HT-29 (cell line): Measurements from ENCODE around the gene CACNA1C. TPM values are rescaled to one million over a fixed set of nuclear protein-coding genes. Genes with fewer than 3 reads are reported as not detected.
"Not testable (repeated sequence)": the region's sequence is repeated elsewhere in the genome, so short reads cannot be mapped to it uniquely, and the experiment has no call there.

Experiments
- DNase-seq: peaks from one replicate; pipeline ENCODE4 v3.0.0-alpha.2; 2015; ENCODE audit warnings: low spot score
- total RNA-seq: library from RNA; depleted of rRNA; stranded (reverse); fragments of >200 nt; shearing (Covaris generic); gene quantifications from 2 replicates; pipeline ENCODE4 v1.2.3, GENCODE V29; 2014; rRNA removed

The CACNA1C gene
- total RNA-seq, 1 experiment from 2014 or later = under 0.01 TPM

- DNase-seq = no peak
These were observed 657.9 kb downstream of the CACNA1C start for GRCh38 chr12:2710701-2711100.

GRCh38 chr12:2719392-2719791 lies 666.6 kb downstream of the CACNA1C start:
- no peak for DNase-seq

- no peak for DNase-seq
These were observed 670.0 kb downstream of the CACNA1C start for GRCh38 chr12:2722806-2723205.

- no peak for DNase-seq
These were observed 679.5 kb downstream of the CACNA1C start for GRCh38 chr12:2732290-2732689.

- DNase-seq = peak; percentile 36
These were observed 680.9 kb downstream of the CACNA1C start for GRCh38 chr12:2733493-2734355.

- DNase-seq = no peak
These were observed 682.6 kb downstream of the CACNA1C start for GRCh38 chr12:2735432-2735831.

GRCh38 chr12:2737656-2738241 lies 685.0 kb downstream of the CACNA1C start:
- DNase-seq = no peak

GRCh38 chr12:2739069-2739468 lies 686.3 kb downstream of the CACNA1C start:
- DNase-seq = no peak

- peak; percentile 56 for DNase-seq
These were observed 687.2 kb downstream of the CACNA1C start for GRCh38 chr12:2739832-2740641.

- DNase-seq = not testable (repeated sequence)
These were observed 689.2 kb downstream of the CACNA1C start for GRCh38 chr12:2742037-2742436.

GRCh38 chr12:2743478-2743877 lies 690.7 kb downstream of the CACNA1C start:
- DNase-seq = no peak

GRCh38 chr12:2745655-2746054 lies 692.9 kb downstream of the CACNA1C start:
- DNase-seq = no peak

Other genes with a start within 250 kb of the CACNA1C start
- not detected in 2 replicates for gene LRTM2, start 232.4 kb upstream of the CACNA1C start, total RNA-seq
- gene CACNA2D4, start 134.3 kb upstream of the CACNA1C start, total RNA-seq = 0.81 and 3.4 TPM in 2 replicates
- 2.3 and 2.6 TPM in 2 replicates for gene DCP1B, start 48.5 kb upstream of the CACNA1C start, total RNA-seq